Ovary (tissue), 3 donors: ENCODE data around the gene MAN2A2.

Experiments used
- EP300 ChIP-seq: sonication (generic); formaldehyde crosslinking; IDR thresholded peaks from one replicate; pipeline ENCODE4 v1.6.1; 2017; ENCODE audit warnings: antibody characterized with exemption
- POLR2A ChIP-seq: fragments of 450-650 bp; IDR thresholded peaks from one replicate; pipeline ENCODE4 v1.6.1; 2017; ENCODE audit warnings: antibody characterized with exemption, mild to moderate bottlenecking, moderate library complexity
- TF ChIP-seq, protein P1 (sequence below), 3 donors: fragments of 450-650 bp in 2 of 3; fragments of 200-600 bp in 1 of 3; IDR thresholded peaks; one replicate each; pipeline versions ENCODE4 v1.5.1 to v1.8.0; 2016 to 2022; ENCODE audit warnings: antibody characterized with exemption in 3 of 3, mild to moderate bottlenecking in 1 of 3
- donor health status: DM: no; HTN: no; CAD: no.

DNA sequence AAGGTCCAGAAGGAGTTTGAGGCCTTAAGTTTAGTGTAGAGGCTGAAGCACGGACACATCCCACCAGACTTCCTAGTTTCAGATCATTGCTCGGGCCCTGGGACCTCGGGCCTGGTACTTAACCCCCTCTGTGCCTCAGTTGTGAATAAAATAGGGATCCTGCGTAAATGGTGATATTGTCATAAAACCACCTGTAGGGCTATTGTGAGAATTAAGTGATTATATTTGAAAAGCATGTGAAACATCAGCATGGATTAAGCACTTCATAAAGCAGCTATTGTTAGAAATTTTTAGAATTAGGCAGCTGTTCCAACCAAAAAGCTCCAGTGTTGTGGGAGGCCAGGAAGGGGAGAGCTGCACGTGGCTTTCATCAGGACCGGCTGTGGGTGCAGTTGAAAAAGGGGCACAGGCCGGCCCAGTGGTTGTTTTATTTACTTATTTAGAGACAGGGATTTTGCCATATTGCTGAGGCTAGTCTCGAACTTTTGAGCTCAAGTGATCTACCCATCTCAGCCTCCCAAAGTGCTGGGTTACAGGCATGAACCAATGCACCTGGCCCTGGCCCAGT lies 56.0 kb downstream of the MAN2A2 start:
- TF ChIP-seq, protein P1, sequence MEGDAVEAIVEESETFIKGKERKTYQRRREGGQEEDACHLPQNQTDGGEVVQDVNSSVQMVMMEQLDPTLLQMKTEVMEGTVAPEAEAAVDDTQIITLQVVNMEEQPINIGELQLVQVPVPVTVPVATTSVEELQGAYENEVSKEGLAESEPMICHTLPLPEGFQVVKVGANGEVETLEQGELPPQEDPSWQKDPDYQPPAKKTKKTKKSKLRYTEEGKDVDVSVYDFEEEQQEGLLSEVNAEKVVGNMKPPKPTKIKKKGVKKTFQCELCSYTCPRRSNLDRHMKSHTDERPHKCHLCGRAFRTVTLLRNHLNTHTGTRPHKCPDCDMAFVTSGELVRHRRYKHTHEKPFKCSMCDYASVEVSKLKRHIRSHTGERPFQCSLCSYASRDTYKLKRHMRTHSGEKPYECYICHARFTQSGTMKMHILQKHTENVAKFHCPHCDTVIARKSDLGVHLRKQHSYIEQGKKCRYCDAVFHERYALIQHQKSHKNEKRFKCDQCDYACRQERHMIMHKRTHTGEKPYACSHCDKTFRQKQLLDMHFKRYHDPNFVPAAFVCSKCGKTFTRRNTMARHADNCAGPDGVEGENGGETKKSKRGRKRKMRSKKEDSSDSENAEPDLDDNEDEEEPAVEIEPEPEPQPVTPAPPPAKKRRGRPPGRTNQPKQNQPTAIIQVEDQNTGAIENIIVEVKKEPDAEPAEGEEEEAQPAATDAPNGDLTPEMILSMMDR (IDR thresholded peaks at IDR 0.05): no peak
- TF ChIP-seq POLR2A (no peak), EP300 (no peak)
